GM23338 (cell line): Measurements from ENCODE around the gene THADA. TPM values are rescaled to one million over a fixed set of nuclear protein-coding genes. Genes with fewer than 3 reads are reported as not detected.

Source experiments
- ATAC-seq: fragments of 200-7000 bp; cut with Tn5 transposase; 3 replicates; pipeline ENCODE4 v1.9.1; 2020
- DNase-seq: peaks from one replicate; pipeline ENCODE4 v3.0.0-alpha.2; 2015; ENCODE audit warnings: low spot score
- H2AFZ ChIP-seq: fragments of 200-600 bp; sonication (generic); 2 replicates; pipeline ENCODE4 v1.8.0; 2016; ENCODE audit warnings: antibody characterized with exemption, mild to moderate bottlenecking, moderate library complexity
- H3F3A ChIP-seq: fragments of 200-600 bp; sonication (generic); replicated peaks from 2 replicates; pipeline ENCODE4 v1.8.0; 2017; ENCODE audit warnings: antibody characterized with exemption, mixed run types, low read depth
- H3K27ac ChIP-seq: fragments of 200-600 bp; sonication (generic); 2 replicates; pipeline ENCODE4 v1.6.1; 2016; ENCODE audit warnings: low read depth
- H3K27me3 ChIP-seq: fragments of 200-600 bp; sonication (generic); 2 replicates; pipeline ENCODE4 v1.8.0; 2016; ENCODE audit warnings: mild to moderate bottlenecking, mixed run types, moderate library complexity; ENCODE audit not compliant: insufficient read depth
- H3K36me3 ChIP-seq: fragments of 200-600 bp; sonication (generic); 2 replicates; pipeline ENCODE4 v1.8.0; 2016; ENCODE audit warnings: mild to moderate bottlenecking; ENCODE audit not compliant: insufficient read depth
- H3K4me1 ChIP-seq: fragments of 200-600 bp; sonication (generic); 2 replicates; pipeline ENCODE4 v1.8.0; 2016; ENCODE audit warnings: mild to moderate bottlenecking, moderate library complexity; ENCODE audit not compliant: insufficient read depth
- H3K4me2 ChIP-seq: fragments of 200-600 bp; sonication (generic); 2 replicates; pipeline ENCODE4 v1.7.1; 2017; ENCODE audit warnings: mixed run types
- H3K4me3 ChIP-seq: fragments of 200-600 bp; sonication (generic); 2 replicates; pipeline ENCODE4 v1.6.1; 2016; ENCODE audit warnings: mixed run types
- H3K79me2 ChIP-seq: fragments of 200-600 bp; sonication (generic); replicated peaks from 2 replicates; pipeline ENCODE4 v1.8.0; 2017; ENCODE audit warnings: mild to moderate bottlenecking; ENCODE audit not compliant: insufficient read depth
- H3K9me2 ChIP-seq: fragments of 200-600 bp; sonication (generic); 2 replicates; pipeline ENCODE4 v1.8.0; 2017; ENCODE audit not compliant: insufficient read depth
- H4K20me1 ChIP-seq: fragments of 200-600 bp; sonication (generic); replicated peaks from 2 replicates; pipeline ENCODE4 v1.8.0; 2017; ENCODE audit warnings: mild to moderate bottlenecking; ENCODE audit not compliant: insufficient read depth
- H3K27ac Mint-ChIP-seq: 2 replicates; pipeline ENCODE4 v1.8.0; 2020; ENCODE audit warnings: inconsistent platforms, mild to moderate bottlenecking, moderate library complexity, mixed read lengths
- H3K27me3 Mint-ChIP-seq: 3 replicates; pipeline ENCODE4 v1.8.0; 2022; ENCODE audit warnings: low read depth, mild to moderate bottlenecking, moderate library complexity, mixed read lengths, inconsistent platforms; ENCODE audit not compliant: insufficient read depth, poor library complexity
- H3K36me3 Mint-ChIP-seq: 3 replicates; pipeline ENCODE4 v1.8.0; 2021; ENCODE audit warnings: low read depth, mild to moderate bottlenecking, inconsistent platforms, moderate library complexity, mixed read lengths
- H3K4me1 Mint-ChIP-seq: 3 replicates; pipeline ENCODE4 v1.8.0; 2020; ENCODE audit warnings: mild to moderate bottlenecking, inconsistent platforms, mixed read lengths
- H3K4me3 Mint-ChIP-seq: 3 replicates; pipeline ENCODE4 v1.8.0; 2021; ENCODE audit warnings: moderate library complexity, mild to moderate bottlenecking, inconsistent platforms, mixed read lengths
- H3K9me3 Mint-ChIP-seq: 3 replicates; pipeline ENCODE4 v1.8.0; 2020; ENCODE audit warnings: moderate library complexity, mild to moderate bottlenecking, inconsistent platforms, mixed read lengths
- EZH2phosphoT487 ChIP-seq: fragments of 200-600 bp; sonication (generic); IDR thresholded peaks from one replicate; pipeline ENCODE4 v1.8.1; 2018; ENCODE audit warnings: antibody characterized with exemption; ENCODE audit not compliant: unreplicated experiment
- ZNF114 ChIP-seq: fragments of 250-450 bp; sonication (Bioruptor Pico); IDR thresholded peaks from 2 replicates; pipeline ENCODE4 v1.5.0; 2020; ENCODE audit warnings: mild to moderate bottlenecking, moderate library complexity
- polyA plus RNA-seq: library from polyadenylated mRNA; unstranded; fragments of >200 nt; fragmentation: Nextera tagmentation; extraction: Ambion mirVana; gene quantifications from 2 replicates; pipeline ENCODE4 v1.2.1, GENCODE V29; 2016
- total RNA-seq: library from RNA; depleted of rRNA; stranded (reverse); fragments of >200 nt; shearing (Covaris generic); gene quantifications from 2 replicates; pipeline ENCODE4 v1.2.3, GENCODE V29; 2014
- TF ChIP-seq, protein P1 (sequence below): fragments of 250-450 bp; sonication (Bioruptor Pico); IDR thresholded peaks from 2 replicates; pipeline ENCODE4 v1.5.0; 2020; ENCODE audit warnings: mild to moderate bottlenecking, moderate library complexity
- TF ChIP-seq, protein P2 (sequence below): IDR thresholded peaks from 2 replicates; pipeline ENCODE4 v1.6.1; 2016; ENCODE audit warnings: antibody characterized with exemption

The THADA gene
- total and polyA plus RNA-seq, 2 experiments from 2014 or later = 17.0 to 30.7 TPM

DNA sequence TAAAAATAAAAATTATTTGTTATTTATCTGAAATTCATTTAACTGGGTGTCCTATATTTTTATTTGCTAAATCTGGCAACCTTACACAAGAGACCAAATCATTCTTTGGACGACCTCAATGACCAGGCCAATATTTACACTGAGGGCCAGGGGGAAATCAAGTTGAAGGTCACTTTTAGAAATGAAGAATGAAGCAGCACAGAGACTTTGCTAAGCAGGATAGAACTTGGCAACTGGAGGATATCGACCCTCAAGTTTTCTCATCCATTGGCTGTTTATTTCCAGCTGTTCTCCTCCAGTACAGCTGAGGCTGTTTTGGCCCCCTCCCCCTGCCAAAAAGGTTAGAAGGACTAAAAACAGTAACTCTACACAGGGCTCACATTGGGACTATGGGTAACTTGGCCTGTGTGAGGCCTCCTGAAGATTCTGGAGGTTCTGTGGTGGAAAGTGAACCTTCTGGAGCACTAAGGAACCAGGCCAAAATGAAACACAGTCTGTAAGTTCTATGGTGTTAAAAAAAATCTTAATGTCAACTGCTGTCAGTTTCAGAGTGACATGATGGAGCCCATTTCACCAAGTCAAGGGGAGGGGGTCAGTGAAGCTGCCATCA lies 337.2 kb downstream of the THADA start (continued):
- TF ChIP-seq, protein P1, sequence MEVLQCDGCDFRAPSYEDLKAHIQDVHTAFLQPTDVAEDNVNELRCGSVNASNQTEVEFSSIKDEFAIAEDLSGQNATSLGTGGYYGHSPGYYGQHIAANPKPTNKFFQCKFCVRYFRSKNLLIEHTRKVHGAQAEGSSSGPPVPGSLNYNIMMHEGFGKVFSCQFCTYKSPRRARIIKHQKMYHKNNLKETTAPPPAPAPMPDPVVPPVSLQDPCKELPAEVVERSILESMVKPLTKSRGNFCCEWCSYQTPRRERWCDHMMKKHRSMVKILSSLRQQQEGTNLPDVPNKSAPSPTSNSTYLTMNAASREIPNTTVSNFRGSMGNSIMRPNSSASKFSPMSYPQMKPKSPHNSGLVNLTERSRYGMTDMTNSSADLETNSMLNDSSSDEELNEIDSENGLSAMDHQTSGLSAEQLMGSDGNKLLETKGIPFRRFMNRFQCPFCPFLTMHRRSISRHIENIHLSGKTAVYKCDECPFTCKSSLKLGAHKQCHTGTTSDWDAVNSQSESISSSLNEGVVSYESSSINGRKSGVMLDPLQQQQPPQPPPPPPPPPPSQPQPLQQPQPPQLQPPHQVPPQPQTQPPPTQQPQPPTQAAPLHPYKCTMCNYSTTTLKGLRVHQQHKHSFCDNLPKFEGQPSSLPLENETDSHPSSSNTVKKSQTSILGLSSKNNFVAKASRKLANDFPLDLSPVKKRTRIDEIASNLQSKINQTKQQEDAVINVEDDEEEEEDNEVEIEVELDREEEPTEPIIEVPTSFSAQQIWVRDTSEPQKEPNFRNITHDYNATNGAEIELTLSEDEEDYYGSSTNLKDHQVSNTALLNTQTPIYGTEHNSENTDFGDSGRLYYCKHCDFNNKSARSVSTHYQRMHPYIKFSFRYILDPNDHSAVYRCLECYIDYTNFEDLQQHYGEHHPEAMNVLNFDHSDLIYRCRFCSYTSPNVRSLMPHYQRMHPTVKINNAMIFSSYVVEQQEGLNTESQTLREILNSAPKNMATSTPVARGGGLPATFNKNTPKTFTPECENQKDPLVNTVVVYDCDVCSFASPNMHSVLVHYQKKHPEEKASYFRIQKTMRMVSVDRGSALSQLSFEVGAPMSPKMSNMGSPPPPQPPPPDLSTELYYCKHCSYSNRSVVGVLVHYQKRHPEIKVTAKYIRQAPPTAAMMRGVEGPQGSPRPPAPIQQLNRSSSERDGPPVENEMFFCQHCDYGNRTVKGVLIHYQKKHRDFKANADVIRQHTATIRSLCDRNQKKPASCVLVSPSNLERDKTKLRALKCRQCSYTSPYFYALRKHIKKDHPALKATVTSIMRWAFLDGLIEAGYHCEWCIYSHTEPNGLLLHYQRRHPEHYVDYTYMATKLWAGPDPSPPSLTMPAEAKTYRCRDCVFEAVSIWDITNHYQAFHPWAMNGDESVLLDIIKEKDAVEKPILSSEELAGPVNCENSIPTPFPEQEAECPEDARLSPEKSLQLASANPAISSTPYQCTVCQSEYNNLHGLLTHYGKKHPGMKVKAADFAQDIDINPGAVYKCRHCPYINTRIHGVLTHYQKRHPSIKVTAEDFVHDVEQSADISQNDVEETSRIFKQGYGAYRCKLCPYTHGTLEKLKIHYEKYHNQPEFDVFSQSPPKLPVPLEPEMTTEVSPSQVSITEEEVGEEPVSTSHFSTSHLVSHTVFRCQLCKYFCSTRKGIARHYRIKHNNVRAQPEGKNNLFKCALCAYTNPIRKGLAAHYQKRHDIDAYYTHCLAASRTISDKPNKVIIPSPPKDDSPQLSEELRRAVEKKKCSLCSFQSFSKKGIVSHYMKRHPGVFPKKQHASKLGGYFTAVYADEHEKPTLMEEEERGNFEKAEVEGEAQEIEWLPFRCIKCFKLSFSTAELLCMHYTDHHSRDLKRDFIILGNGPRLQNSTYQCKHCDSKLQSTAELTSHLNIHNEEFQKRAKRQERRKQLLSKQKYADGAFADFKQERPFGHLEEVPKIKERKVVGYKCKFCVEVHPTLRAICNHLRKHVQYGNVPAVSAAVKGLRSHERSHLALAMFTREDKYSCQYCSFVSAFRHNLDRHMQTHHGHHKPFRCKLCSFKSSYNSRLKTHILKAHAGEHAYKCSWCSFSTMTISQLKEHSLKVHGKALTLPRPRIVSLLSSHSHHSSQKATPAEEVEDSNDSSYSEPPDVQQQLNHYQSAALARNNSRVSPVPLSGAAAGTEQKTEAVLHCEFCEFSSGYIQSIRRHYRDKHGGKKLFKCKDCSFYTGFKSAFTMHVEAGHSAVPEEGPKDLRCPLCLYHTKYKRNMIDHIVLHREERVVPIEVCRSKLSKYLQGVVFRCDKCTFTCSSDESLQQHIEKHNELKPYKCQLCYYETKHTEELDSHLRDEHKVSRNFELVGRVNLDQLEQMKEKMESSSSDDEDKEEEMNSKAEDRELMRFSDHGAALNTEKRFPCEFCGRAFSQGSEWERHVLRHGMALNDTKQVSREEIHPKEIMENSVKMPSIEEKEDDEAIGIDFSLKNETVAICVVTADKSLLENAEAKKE (CRISPR knock-in tag) = no peak
- no peak for TF ChIP-seq ZNF114 (CRISPR knock-in tag)
- TF ChIP-seq, protein P2, sequence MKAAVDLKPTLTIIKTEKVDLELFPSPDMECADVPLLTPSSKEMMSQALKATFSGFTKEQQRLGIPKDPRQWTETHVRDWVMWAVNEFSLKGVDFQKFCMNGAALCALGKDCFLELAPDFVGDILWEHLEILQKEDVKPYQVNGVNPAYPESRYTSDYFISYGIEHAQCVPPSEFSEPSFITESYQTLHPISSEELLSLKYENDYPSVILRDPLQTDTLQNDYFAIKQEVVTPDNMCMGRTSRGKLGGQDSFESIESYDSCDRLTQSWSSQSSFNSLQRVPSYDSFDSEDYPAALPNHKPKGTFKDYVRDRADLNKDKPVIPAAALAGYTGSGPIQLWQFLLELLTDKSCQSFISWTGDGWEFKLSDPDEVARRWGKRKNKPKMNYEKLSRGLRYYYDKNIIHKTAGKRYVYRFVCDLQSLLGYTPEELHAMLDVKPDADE = no peak

DNA sequence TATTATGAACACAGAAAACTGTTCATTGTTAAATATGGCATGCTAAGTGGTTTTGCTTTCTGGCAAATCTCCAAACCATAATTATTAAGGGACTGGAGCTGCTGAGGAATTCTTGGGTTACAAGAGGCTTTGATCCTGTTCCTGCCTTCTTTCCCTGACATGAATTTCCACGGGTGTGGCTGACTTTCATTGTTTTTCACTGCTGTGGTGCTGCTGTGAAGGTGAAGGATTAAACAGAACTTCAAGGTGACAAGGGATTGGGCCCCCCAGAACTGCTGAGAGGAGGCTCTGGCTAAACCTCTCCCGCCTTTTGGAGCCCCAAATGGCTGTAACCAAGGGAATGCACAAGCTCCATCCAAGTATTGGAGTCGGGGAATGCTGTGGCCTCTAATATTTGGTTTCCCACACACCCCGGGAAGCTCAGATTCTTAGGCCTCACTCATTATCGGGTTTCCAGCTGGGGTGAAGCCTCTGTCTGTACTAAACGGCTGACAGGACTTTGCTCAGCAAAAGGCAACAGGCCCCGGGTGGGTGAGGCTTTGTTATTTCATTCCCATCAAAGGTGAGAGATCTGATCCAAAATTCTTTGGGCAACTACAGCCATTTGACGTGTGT lies 340.4 kb downstream of the THADA start:
- H3K4me2 ChIP-seq = no peak overlapping the region
- no peaks in the 10 kb centered on the region for H3K9me2 ChIP-seq
- H4K20me1 ChIP-seq = no peaks in the 10 kb centered on the region; the same call in 1 of the 2 replicates
- H3K79me2 ChIP-seq = no peaks in the 10 kb centered on the region
- no peaks in the 10 kb centered on the region for H3K36me3 ChIP-seq
- no peak overlapping the region for H3K4me3 ChIP-seq
- Mint-ChIP-seq H3K27me3 (no peaks in the 10 kb centered on the region), H3K4me1 (peaks cover 3% of the 10 kb centered on the region; the same call in 1 of the 3 replicates), H3K4me3 (no peak overlapping the region), H3K36me3 (no peaks in the 10 kb centered on the region), H3K9me3 (no peaks in the 10 kb centered on the region), H3K27ac (no peak overlapping the region)
- no peaks in the 10 kb centered on the region for H3F3A ChIP-seq
- ATAC-seq = no peak
- H3K4me1 ChIP-seq = no peaks in the 10 kb centered on the region
- no peaks in the 10 kb centered on the region for H3K27me3 ChIP-seq
- DNase-seq = no peak
- no peak overlapping the region for H3K27ac ChIP-seq
- no peak overlapping the region for H2AFZ ChIP-seq
- TF ChIP-seq, protein P1 (CRISPR knock-in tag) = no peak
- TF ChIP-seq EZH2phosphoT487 = no peak
